ENCODE measurements around the gene TP53AIP1.
"Not testable (repeated sequence)": the region's sequence is repeated elsewhere in the genome, so short reads cannot be mapped to it uniquely, and the experiment has no call there.

The TP53AIP1 gene

GRCh38 chr11:128926437-128927107, 16.1 kb downstream of the TP53AIP1 start:
- in situ Hi-C loops (cut with HindIII; ENCODE audit: low sequenced_read_pairs): no loop called here

- in situ Hi-C loops (cut with HindIII; ENCODE audit: low sequenced_read_pairs): no loop called here
Measured at GRCh38 chr11:128926000-128926399, 16.7 kb downstream of the TP53AIP1 start.

- in situ Hi-C loops (cut with HindIII; ENCODE audit: low sequenced_read_pairs): no loop called here
Measured at GRCh38 chr11:128925250-128925600, 17.4 kb downstream of the TP53AIP1 start.

GRCh38 chr11:128924510-128925249, 18.0 kb downstream of the TP53AIP1 start:
- in situ Hi-C loops (cut with HindIII; ENCODE audit: low sequenced_read_pairs): no loop called here

- in situ Hi-C loops (cut with HindIII; ENCODE audit: low sequenced_read_pairs): no loop called here
Measured at GRCh38 chr11:128924104-128924503, 18.6 kb downstream of the TP53AIP1 start.

GRCh38 chr11:128921793-128922192, 20.9 kb downstream of the TP53AIP1 start:
- in situ Hi-C loops (cut with HindIII; ENCODE audit: low sequenced_read_pairs): no loop called here

DNA sequence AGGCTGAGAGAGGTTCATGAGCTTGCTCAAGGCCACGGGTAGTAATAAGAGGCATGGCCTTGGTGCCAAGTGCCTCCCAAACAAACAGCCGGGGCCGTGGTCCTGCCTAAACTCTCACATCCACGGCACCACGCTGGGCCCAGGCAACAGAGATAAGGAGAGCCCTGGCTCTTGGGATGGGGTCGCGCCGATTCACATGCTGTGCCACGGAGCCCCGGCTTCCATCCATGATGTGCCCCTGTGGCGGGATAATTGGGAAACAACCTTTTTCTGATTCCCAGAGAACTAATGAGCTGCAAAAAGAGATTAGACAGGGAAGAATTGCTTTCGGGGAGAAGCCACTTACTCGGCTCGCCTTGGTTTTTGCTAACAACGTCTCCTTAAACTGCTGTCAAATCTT, 22.0 kb downstream of the TP53AIP1 start:
- in situ Hi-C loops (cut with HindIII; ENCODE audit: low sequenced_read_pairs): no loop called here

- in situ Hi-C loops (cut with HindIII; ENCODE audit: low sequenced_read_pairs): not testable (repeated sequence)
Measured at GRCh38 chr11:128919635-128920034, 23.0 kb downstream of the TP53AIP1 start.

GRCh38 chr11:128919216-128919615, 23.5 kb downstream of the TP53AIP1 start:
- in situ Hi-C loops (cut with HindIII; ENCODE audit: low sequenced_read_pairs): no loop called here

- in situ Hi-C loops (cut with HindIII; ENCODE audit: low sequenced_read_pairs): no loop called here
Measured at GRCh38 chr11:128917144-128917724, 25.4 kb downstream of the TP53AIP1 start.

- in situ Hi-C loops (cut with HindIII; ENCODE audit: low sequenced_read_pairs): no loop called here
Measured at GRCh38 chr11:128916681-128917080, 26.0 kb downstream of the TP53AIP1 start.

GRCh38 chr11:128916037-128916572, 26.6 kb downstream of the TP53AIP1 start:
- in situ Hi-C loops (cut with HindIII; ENCODE audit: low sequenced_read_pairs): no loop called here

DNA sequence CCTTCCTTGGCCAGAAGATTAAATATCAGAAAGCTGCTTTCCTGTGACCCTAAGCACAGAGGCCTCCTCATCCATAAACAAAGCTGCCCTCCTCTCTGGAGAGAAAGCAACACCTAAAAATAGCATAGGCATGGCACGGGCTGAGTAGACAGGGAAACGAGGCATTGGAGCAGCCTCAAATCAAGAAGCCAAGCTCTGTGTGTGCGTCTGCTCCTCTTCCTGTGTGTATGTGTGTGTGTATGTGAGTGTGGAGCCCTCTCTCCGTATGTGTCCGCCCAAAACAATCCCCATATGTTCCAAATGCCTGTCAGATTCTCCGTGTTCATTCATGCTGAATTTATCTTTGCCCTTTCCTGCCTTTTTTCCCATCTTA, 27.5 kb downstream of the TP53AIP1 start:
- in situ Hi-C loops (cut with HindIII; ENCODE audit: low sequenced_read_pairs): no loop called here

- in situ Hi-C loops (cut with HindIII; ENCODE audit: low sequenced_read_pairs): no loop called here
Measured at GRCh38 chr11:128914216-128915148, 28.2 kb downstream of the TP53AIP1 start.

GRCh38 chr11:128913806-128914205, 28.9 kb downstream of the TP53AIP1 start:
- in situ Hi-C loops (cut with HindIII; ENCODE audit: low sequenced_read_pairs): no loop called here

DNA sequence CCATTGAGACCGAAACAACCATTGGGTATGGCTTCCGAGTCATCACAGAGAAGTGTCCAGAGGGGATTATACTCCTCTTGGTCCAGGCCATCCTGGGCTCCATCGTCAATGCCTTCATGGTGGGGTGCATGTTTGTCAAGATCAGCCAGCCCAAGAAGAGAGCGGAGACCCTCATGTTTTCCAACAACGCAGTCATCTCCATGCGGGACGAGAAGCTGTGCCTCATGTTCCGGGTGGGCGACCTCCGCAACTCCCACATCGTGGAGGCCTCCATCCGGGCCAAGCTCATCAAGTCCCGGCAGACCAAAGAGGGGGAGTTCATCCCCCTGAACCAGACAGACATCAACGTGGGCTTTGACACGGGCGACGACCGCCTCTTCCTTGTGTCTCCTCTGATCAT, 31.0 kb downstream of the TP53AIP1 start:
- in situ Hi-C loops (cut with HindIII; ENCODE audit: low sequenced_read_pairs): no loop called here

DNA sequence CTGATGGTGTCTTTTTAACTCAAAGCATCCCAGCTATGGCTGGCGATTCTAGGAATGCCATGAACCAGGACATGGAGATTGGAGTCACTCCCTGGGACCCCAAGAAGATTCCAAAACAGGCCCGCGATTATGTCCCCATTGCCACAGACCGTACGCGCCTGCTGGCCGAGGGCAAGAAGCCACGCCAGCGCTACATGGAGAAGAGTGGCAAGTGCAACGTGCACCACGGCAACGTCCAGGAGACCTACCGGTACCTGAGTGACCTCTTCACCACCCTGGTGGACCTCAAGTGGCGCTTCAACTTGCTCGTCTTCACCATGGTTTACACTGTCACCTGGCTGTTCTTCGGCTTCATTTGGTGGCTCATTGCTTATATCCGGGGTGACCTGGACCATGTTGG, 31.4 kb downstream of the TP53AIP1 start:
- in situ Hi-C loops (cut with HindIII; ENCODE audit: low sequenced_read_pairs): no loop called here

GRCh38 chr11:128910576-128910975, 32.1 kb downstream of the TP53AIP1 start:
- in situ Hi-C loops (cut with HindIII; ENCODE audit: low sequenced_read_pairs): no loop called here

DNA sequence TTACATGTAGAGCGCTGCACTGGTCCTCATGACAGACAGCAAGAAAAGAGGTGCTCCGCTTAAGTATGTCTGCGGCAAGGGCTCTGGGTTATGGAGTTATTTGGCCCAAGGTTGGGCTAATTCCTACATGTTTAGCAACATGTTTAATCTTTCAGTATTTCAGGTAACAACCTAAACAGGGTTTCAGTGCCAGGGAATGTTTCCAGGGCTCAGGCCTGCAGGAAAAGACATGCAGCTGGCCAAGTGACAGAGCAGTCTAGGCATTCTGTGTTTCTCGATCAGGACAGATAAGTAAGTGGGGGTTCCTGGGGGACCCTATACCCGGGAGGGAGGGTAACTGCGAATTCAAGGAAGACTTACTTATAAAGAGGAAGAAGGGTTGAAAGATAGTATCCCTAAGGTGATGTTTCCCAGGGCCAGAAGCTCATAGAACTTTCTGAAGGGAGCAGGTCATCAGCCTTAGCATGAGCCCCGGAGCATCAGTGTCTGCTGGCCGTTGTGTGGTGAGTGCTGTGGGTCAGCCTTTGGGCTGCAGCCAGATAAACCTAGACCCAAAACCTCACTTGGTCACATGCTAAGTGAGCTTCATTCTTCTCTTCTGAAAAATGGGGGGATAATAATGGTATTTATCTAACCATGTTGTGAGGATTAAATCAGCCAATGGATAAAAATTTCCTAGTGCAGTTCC, 33.1 kb downstream of the TP53AIP1 start:
- in situ Hi-C loops (cut with HindIII; ENCODE audit: low sequenced_read_pairs): no loop called here

Data from DLD1 (cell line).